Neural cell (in vitro differentiated cells): ENCODE measurements around the gene PPARG.

Source experiments
- CTCF ChIP-seq: fragments of 450-650 bp; IDR thresholded peaks from 2 replicates; pipeline ENCODE4 v1.5.1; 2014; ENCODE audit warnings: antibody characterized with exemption, mild to moderate bottlenecking, moderate library complexity; ENCODE audit not compliant: poor library complexity, severe bottlenecking
- EP300 ChIP-seq: fragments of 450-650 bp; conservative IDR thresholded peaks from 2 replicates; pipeline ENCODE4 v1.6.1; 2014; ENCODE audit warnings: antibody characterized with exemption, mild to moderate bottlenecking, moderate library complexity; ENCODE audit not compliant: poor library complexity, severe bottlenecking
- MXI1 ChIP-seq: fragments of 450-650 bp; conservative IDR thresholded peaks from 2 replicates; pipeline ENCODE4 v1.6.1; 2014; ENCODE audit warnings: antibody characterized with exemption, mild to moderate bottlenecking; ENCODE audit not compliant: poor library complexity, severe bottlenecking
- POLR2AphosphoS5 ChIP-seq: IDR thresholded peaks from 2 replicates; pipeline ENCODE4 v1.6.1; 2012
- SMC3 ChIP-seq: fragments of 450-650 bp; conservative IDR thresholded peaks from 2 replicates; pipeline ENCODE4 v1.6.1; 2014; ENCODE audit warnings: antibody characterized with exemption, mild to moderate bottlenecking, moderate library complexity; ENCODE audit not compliant: poor library complexity
- TF ChIP-seq, protein P1 (sequence below): IDR thresholded peaks from 2 replicates; pipeline ENCODE4 v1.6.1; 2012; ENCODE audit warnings: borderline replicate concordance

DNA sequence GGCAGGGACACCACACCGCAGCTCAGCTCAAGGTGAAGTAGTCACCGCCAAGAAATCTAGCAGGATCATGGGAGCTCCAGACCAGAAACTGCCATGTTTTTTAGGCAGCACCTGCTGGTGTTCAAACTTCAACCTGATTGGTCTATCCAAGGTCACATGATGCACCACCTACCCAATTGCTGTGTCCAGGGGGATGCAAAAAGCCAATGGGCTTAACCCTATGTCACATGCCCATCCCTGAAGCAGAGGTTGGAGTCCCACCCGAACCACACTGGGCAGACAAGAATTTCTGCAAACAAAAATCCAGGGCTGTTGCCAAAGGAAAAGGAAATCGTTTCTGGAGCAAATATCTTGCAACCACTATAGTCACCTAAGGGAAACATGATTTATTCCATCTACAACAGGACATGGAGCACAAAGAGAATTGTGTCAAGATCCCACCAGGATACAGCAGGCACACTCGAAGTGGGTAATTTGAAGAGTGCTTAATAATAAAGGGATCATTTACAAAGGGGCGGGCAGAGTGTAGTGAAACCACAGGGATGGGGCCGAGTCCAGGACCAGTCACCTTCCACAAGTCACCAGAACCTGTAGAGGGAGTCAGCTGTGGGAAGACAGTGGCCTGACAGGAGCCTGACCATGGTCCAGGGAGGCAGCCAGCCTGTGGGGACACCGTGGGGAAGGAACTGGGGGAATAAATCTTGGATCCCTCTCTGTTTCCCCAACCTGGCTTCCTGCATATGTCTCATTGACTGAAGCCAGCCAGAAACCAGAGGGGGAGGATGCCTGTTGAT, 161.2 kb downstream of the PPARG start:
- no peak for TF ChIP-seq CTCF
- no peak for TF ChIP-seq EP300
- no peak for TF ChIP-seq POLR2AphosphoS5
- TF ChIP-seq MXI1, result no peak
- TF ChIP-seq, protein P1, sequence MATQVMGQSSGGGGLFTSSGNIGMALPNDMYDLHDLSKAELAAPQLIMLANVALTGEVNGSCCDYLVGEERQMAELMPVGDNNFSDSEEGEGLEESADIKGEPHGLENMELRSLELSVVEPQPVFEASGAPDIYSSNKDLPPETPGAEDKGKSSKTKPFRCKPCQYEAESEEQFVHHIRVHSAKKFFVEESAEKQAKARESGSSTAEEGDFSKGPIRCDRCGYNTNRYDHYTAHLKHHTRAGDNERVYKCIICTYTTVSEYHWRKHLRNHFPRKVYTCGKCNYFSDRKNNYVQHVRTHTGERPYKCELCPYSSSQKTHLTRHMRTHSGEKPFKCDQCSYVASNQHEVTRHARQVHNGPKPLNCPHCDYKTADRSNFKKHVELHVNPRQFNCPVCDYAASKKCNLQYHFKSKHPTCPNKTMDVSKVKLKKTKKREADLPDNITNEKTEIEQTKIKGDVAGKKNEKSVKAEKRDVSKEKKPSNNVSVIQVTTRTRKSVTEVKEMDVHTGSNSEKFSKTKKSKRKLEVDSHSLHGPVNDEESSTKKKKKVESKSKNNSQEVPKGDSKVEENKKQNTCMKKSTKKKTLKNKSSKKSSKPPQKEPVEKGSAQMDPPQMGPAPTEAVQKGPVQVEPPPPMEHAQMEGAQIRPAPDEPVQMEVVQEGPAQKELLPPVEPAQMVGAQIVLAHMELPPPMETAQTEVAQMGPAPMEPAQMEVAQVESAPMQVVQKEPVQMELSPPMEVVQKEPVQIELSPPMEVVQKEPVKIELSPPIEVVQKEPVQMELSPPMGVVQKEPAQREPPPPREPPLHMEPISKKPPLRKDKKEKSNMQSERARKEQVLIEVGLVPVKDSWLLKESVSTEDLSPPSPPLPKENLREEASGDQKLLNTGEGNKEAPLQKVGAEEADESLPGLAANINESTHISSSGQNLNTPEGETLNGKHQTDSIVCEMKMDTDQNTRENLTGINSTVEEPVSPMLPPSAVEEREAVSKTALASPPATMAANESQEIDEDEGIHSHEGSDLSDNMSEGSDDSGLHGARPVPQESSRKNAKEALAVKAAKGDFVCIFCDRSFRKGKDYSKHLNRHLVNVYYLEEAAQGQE, result no peak
- no peak for TF ChIP-seq SMC3
